ENCODE measurements around the gene WBP1. TPM values are rescaled to one million over a fixed set of nuclear protein-coding genes. Genes with fewer than 3 reads are reported as not detected.

The WBP1 gene
- total RNA-seq, 1 donor from 2014 or later = 38.2 TPM

GRCh38 chr2:74501335-74502071 lies 43.3 kb downstream of the WBP1 start:
- no peaks in the 10 kb centered on the region for H3K9me3 ChIP-seq (ENCODE audit: low read depth)
- no peaks in the 10 kb centered on the region for H3K36me3 ChIP-seq
- no peak overlapping the region for H3K4me3 ChIP-seq
- no peak overlapping the region for H3K27ac Mint-ChIP-seq
- peaks cover 37% of the 10 kb centered on the region for H3K4me1 ChIP-seq
- peaks cover 35% of the 10 kb centered on the region for H4K20me1 ChIP-seq (ENCODE audit: low read depth)
- H3K4me3 Mint-ChIP-seq = peak overlapping the region; percentile 80
- DNase-seq (ENCODE audit: low spot score) = peak; percentile 41
- peaks cover 82% of the 10 kb centered on the region for H3K27me3 Mint-ChIP-seq (ENCODE audit: insufficient read depth, low read depth)
- H3K4me2 ChIP-seq = peak overlapping the region; percentile 85
- H3K27me3 ChIP-seq = peaks cover 96% of the 10 kb centered on the region
- H3K4me1 Mint-ChIP-seq = peaks cover 46% of the 10 kb centered on the region
- H3F3A ChIP-seq (ENCODE audit: low read depth) = peaks cover 50% of the 10 kb centered on the region
- H3K36me3 Mint-ChIP-seq = peaks cover 18% of the 10 kb centered on the region
- H3K9me3 Mint-ChIP-seq = peaks cover 2% of the 10 kb centered on the region
- no peak overlapping the region for H3K9ac ChIP-seq
- H3K27ac ChIP-seq = no peak overlapping the region
- no peak for TF ChIP-seq CTCF (IDR thresholded peaks at IDR 0.05)
- TF ChIP-seq EZH2phosphoT487 (IDR thresholded peaks at IDR 0.05) = no peak
- TF ChIP-seq EZH2 (IDR thresholded peaks at IDR 0.05) = no peak
- H2AFZ ChIP-seq (replicated peaks) = no peak overlapping the region
- H3K79me2 ChIP-seq (ENCODE audit: low read depth) = peaks cover 9% of the 10 kb centered on the region

GRCh38 chr2:74502147-74502719 lies 44.0 kb downstream of the WBP1 start:
- Histone ChIP-seq H3K4me1 (peaks cover 41% of the 10 kb centered on the region), H3K27me3 (peaks cover 89% of the 10 kb centered on the region), H3K36me3 (no peaks in the 10 kb centered on the region), H3F3A (ENCODE audit: low read depth) (peaks cover 50% of the 10 kb centered on the region), H3K4me3 (peak overlapping the region; percentile 46), H3K79me2 (ENCODE audit: low read depth) (peaks cover 13% of the 10 kb centered on the region), H2AFZ (replicated peaks) (peak overlapping the region; percentile 67), H3K9me3 (ENCODE audit: low read depth) (no peaks in the 10 kb centered on the region), H3K9ac (no peak overlapping the region), H3K4me2 (peak overlapping the region; percentile 85), H3K27ac (no peak overlapping the region), H4K20me1 (ENCODE audit: low read depth) (peaks cover 35% of the 10 kb centered on the region)
- DNase-seq (ENCODE audit: low spot score) = peak; percentile 42
- no peak overlapping the region for H3K27ac Mint-ChIP-seq
- peaks cover 52% of the 10 kb centered on the region for H3K4me1 Mint-ChIP-seq
- TF ChIP-seq EZH2phosphoT487 (IDR thresholded peaks at IDR 0.05) = no peak
- TF ChIP-seq EZH2 (IDR thresholded peaks at IDR 0.05) = no peak
- no peak for TF ChIP-seq CTCF (IDR thresholded peaks at IDR 0.05)
- peaks cover 83% of the 10 kb centered on the region for H3K27me3 Mint-ChIP-seq (ENCODE audit: insufficient read depth, low read depth)
- H3K36me3 Mint-ChIP-seq = peaks cover 21% of the 10 kb centered on the region
- H3K4me3 Mint-ChIP-seq = peak overlapping the region; percentile 80
- peaks cover 2% of the 10 kb centered on the region for H3K9me3 Mint-ChIP-seq

GRCh38 chr2:74502720-74503505 lies 44.7 kb downstream of the WBP1 start:
- Mint-ChIP-seq H3K9me3 (peaks cover 2% of the 10 kb centered on the region), H3K4me1 (peaks cover 47% of the 10 kb centered on the region), H3K27ac (no peak overlapping the region), H3K4me3 (peak overlapping the region; percentile 80), H3K27me3 (ENCODE audit: insufficient read depth, low read depth) (peaks cover 78% of the 10 kb centered on the region), H3K36me3 (peaks cover 21% of the 10 kb centered on the region)
- Histone ChIP-seq H3K27ac (no peak overlapping the region), H3K36me3 (no peaks in the 10 kb centered on the region), H3K4me1 (peaks cover 40% of the 10 kb centered on the region), H3K4me3 (peak overlapping the region; percentile 46), H3K79me2 (ENCODE audit: low read depth) (peaks cover 13% of the 10 kb centered on the region), H3K9me3 (ENCODE audit: low read depth) (no peaks in the 10 kb centered on the region), H3K27me3 (peaks cover 82% of the 10 kb centered on the region), H3K4me2 (peak overlapping the region; percentile 85), H3K9ac (no peak overlapping the region), H3F3A (ENCODE audit: low read depth) (peaks cover 44% of the 10 kb centered on the region), H4K20me1 (ENCODE audit: low read depth) (peaks cover 35% of the 10 kb centered on the region), H2AFZ (replicated peaks) (peak overlapping the region; percentile 67)
- TF ChIP-seq EZH2 (IDR thresholded peaks at IDR 0.05) (peak; percentile 98), EZH2phosphoT487 (IDR thresholded peaks at IDR 0.05) (no peak), CTCF (IDR thresholded peaks at IDR 0.05) (peak; percentile 40)
- peak; percentile 54 for DNase-seq (ENCODE audit: low spot score)
